LNCaP clone FGC (cell line): ENCODE measurements around the gene NRXN3.

Source experiments
- DNase-seq: peaks from one replicate; pipeline ENCODE4 v3.0.0-alpha.2; 2011; ENCODE audit warnings: low read depth
- H3K4me3 ChIP-seq: 2 replicates; pipeline ENCODE4 v1.5.1; 2011; ENCODE audit warnings: mild to moderate bottlenecking, low read depth, low read length, control low read depth
- TF ChIP-seq, protein P1 (sequence below): IDR thresholded peaks from 2 replicates; pipeline ENCODE4 v1.5.1; 2012; ENCODE audit warnings: mild to moderate bottlenecking; ENCODE audit not compliant: control insufficient read depth, insufficient read depth; ENCODE audit errors: extremely low read depth

NRXN3 gene

DNA sequence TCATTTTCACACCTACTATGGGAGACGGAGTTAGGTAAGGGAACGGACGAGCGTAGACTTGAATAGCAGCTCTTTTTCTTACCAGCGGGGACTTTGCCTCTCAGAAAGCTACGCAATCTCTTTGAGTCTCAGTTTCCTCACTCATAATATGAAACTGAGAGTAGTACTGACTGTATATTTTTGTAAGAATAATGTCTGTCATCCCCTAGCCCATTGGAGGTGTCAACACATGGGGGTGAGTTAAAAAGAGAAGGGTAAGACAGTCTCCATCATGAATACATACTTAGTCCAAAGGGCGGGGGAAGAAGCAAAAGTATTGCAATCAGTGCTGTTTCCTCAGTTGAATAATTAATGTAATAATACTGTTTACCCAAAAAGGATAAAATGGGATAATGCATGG, 592.2 kb downstream of the NRXN3 start:
- H3K4me3 ChIP-seq = no peak overlapping the region
- DNase-seq = no peak
- TF ChIP-seq, protein P1, sequence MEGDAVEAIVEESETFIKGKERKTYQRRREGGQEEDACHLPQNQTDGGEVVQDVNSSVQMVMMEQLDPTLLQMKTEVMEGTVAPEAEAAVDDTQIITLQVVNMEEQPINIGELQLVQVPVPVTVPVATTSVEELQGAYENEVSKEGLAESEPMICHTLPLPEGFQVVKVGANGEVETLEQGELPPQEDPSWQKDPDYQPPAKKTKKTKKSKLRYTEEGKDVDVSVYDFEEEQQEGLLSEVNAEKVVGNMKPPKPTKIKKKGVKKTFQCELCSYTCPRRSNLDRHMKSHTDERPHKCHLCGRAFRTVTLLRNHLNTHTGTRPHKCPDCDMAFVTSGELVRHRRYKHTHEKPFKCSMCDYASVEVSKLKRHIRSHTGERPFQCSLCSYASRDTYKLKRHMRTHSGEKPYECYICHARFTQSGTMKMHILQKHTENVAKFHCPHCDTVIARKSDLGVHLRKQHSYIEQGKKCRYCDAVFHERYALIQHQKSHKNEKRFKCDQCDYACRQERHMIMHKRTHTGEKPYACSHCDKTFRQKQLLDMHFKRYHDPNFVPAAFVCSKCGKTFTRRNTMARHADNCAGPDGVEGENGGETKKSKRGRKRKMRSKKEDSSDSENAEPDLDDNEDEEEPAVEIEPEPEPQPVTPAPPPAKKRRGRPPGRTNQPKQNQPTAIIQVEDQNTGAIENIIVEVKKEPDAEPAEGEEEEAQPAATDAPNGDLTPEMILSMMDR = no peak

DNA sequence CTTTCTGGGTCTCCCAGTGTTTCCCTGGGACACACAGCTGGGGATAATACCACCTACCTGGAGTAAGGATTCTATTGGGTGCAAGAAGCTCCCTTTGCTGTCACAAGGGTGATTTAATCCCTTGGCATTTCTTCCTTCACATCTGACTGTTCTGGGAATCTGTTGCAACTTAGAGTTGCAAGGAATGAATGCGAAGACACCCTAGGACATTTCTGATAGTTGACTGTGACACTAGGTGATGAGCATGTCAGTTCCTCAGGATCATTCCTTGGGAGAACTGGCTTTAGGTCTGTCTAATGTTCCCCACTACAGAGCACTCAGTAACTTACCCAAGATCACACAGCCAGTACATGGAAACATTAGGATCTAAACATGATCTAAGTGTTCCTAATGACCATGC, 593.6 kb downstream of the NRXN3 start:
- TF ChIP-seq, protein P1 = no peak
- no peak for DNase-seq
- H3K4me3 ChIP-seq = no peak overlapping the region

DNA sequence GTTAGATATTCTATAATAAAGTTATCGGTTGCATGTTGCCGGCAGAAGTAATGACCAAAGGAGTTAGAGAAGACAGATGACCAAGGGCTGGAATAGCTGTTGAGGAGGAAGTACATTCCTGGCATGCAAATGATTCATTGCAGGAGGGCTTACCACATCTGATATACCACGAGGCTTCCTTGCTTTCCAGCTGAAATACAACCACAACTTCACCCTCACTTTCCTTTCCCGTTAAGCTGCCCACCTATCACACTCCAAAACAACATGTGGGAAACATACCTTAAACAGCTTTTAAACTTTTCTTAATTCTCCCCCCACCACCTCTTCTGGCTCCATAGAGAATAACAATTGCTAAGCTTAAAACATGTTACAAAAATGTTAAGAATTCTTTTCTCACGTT, 594.1 kb downstream of the NRXN3 start:
- no peak for DNase-seq
- no peak overlapping the region for H3K4me3 ChIP-seq
- TF ChIP-seq, protein P1 = no peak

DNA sequence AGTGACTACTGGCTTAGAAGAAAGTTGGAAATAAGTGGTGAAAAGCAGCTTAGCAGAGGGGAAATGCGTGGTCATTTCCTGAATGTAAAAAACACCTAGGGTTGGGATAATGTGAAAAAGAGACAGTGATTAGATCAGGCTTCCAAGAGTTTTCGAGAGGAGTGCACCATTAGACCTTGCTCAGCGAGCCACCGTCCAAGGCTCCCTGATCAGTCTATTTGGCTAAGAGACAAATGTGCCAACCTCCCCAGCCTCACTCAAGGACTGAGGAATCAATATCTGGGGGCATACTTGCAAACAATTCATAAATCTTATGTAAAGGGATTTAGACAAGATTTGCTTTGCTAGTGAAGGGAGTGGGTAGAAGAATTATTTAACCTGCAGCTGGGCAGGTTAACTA, 594.5 kb downstream of the NRXN3 start:
- TF ChIP-seq, protein P1 = no peak
- H3K4me3 ChIP-seq = no peak overlapping the region
- DNase-seq = no peak

DNA sequence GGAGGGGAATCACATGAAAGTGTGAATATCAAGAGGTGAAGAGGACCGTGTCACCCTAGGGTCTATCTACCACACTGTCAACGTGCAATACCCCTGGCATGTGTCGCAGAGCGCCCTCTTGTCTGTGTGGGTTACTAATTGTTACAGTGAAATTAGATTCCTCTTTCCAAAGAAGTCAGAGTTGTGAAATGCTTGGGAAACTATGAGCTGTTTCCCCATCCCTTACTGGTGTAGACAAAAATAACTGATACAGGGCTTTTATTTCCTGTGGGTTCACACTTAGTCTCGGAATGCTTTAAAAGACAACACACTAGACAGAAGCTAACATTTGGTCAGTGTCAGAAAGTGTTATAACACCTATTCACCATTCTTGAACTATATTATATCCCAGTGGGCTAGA, 597.3 kb downstream of the NRXN3 start:
- TF ChIP-seq, protein P1 = no peak
- DNase-seq = no peak
- H3K4me3 ChIP-seq = no peak overlapping the region

DNA sequence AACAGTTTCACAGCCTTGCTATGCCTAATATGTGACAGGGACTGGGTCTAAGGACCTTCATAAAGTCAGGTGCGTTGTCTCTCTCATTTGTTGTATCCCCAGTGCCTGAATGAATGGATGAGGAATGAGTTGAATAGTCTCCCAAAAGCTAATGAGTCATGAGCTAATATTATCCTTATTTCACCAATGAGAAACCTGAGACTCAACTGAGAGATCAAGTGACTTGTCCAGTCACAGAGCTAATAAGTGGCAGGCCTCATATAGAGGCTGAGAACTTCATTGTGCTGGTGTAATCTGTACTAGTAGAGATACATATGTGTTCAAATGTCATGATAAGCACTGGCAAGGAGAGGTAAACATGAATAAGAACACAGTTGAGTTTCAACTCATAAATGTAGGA, 612.4 kb downstream of the NRXN3 start:
- TF ChIP-seq, protein P1 = no peak
- no peak overlapping the region for H3K4me3 ChIP-seq
- DNase-seq = no peak

DNA sequence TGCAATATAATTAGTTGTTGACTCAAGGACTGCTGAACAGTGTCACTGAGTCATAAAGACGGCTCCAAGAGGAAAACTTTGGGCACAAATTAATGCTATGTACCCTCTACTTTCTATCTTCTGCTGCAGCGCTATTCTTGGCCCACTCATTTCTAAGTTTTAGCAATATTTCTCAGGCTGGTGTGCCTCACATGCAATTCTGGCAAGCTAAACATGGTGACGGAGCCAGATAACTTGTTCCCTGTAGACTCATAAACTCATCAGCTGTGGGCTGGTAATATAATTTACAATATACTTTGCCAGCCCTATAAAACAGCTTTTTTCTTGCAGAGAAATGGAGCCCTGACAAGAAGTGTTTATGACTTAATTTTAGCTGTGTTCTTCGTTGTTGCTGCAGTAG, 615.1 kb downstream of the NRXN3 start:
- peak; percentile 41 for DNase-seq
- TF ChIP-seq, protein P1 = no peak
- no peak overlapping the region for H3K4me3 ChIP-seq
